ENCODE measurements around the gene GRK5.

GRK5 gene

DNA sequence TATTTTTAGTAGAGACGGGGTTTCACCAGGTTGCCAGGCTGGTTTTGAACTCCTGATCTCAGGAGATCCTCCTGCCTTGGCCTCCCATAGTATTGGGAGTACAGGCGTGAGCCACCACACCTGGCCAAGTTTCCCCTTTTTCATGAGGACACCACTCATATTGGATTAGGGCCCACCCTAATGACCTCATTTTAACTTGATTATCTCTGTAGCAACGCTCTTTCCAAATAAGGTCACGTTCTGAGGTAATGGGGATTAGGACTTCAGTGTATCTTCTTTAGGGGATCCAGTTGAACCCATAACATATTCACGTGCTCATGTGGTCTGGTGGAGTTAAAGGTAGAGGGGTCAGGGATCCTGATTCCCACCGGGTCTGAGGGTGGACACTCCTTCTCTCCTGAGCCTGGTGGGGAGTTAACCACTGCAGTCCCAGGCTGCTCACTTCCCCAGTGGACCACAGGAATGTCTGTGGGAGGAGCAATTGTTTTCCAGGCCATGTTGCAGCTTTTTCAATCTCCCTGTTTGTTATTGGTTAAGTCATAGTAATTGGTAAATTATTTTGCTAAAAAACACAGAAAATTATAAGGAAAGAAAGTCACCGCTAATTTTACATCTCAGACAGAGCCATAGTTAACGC lies 130.5 kb downstream of the GRK5 start:
- DNase-seq (ENCODE audit: low read depth in 4 of 4, low spot score in 1 of 4), result no peak

DNA sequence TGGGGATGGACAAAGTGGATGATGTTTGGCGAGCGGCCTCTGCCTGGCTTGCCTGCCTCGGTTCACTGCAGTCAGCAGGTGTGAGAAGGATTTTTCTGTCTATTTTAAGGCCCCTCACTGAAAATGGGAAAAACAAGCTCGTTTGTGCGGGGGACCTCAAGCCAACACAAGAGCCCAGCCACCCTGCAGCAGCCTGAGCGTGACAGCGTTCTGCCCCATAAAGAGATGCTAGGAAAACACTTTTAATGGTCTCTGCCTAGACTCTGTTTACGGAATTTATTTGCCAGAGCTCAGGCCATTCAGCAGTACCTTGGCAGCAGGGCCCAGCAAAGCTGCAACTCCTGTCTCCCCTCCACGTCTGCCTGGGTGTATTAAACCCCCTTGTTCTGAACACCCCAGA lies 131.7 kb downstream of the GRK5 start:
- DNase-seq (ENCODE audit: low read depth in 4 of 4, low spot score in 1 of 4), result no peak

DNA sequence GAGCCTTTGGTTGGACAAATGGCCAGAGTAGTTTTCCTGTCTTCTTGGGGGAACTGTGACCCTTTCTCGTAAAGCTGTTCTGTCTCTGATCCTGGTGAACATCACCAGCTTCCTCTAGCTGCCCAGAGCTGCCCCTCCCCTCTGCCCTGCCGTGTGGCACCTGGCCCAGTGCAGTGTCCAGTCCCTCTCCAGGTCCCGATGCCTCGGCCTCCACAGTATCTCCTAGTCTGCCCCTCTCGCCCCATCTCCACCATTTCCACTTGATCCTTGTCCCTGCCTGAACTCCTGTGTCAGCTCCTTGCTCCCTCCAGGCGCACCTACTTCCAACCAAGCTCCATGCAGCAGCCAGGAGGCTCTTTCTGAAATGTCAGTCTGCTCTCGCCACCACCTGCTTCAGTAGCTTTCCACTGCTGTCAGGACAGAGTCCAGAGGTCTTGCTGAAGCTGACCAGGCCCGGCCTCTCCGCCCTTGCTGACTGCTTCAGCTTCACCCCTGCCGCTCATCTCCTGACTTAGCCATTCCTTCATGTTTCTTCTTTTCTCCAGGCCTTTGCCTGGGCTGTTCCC lies 133.6 kb downstream of the GRK5 start:
- no peak for DNase-seq (ENCODE audit: low read depth in 4 of 4, low spot score in 1 of 4)

DNA sequence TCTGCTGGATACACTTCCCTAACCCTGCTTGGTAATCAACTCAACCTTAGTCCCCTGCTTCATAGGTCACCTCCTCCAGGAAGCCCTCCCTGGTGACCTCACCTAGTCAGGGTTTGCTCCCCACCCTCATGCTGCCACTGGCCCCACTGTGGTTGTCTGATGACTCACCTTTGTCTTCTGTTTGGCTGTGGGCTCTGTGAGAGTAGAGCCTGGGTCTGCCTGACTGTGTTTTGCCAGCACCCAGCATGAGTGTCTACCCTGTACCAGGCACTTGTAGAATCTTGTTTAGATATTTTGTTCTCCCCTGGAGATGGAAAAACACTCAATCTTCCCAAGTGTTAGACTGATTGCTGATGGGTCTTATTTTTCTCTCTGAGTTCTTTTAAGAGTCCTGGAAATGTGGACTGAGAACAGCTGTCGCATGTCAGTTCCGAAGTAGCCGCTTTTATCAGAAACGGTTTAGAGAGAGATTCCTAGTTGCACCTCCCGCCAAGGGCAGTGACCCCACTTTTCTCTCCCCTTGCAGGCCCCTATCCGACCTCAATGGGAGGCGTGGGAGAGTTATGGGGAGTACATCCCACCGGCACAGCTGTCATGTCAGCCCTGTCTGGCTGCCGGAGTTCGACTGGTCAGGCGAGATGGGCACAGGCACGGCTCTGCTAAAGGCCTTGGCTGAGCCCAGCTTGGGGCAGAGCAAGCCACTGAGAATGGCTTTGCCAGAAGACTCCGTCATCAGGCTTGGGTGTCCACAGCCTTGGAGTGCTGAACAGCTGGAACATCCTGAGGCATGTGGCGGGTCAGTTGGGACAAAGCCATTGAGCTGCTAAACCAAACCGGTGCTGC lies 134.3 kb downstream of the GRK5 start:
- DNase-seq (ENCODE audit: low read depth in 4 of 4, low spot score in 1 of 4), result peak in 3 of 4 experiments; percentile 20 to 28 (median 21)

DNA sequence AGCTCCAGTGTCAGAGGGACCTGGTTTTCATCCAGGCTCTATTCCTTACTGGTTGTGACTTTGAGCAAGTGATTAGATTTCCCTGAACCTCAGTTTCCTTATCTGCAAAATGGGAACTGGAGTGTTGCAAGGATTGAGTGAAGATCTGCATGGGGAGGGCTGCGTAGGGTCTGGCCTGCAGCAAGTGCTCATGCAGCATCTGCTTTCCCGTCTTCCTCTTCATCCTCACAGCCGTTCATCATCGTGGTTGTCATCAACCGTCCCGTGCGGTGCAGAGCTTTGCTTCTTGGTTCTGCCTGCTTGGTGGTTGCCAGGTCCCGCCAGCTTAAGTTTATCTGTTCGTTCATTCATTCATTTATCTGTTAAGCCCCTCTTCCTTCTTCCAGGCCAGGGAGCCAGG lies 135.0 kb downstream of the GRK5 start:
- DNase-seq (ENCODE audit: low read depth in 4 of 4, low spot score in 1 of 4), result no peak

DNA sequence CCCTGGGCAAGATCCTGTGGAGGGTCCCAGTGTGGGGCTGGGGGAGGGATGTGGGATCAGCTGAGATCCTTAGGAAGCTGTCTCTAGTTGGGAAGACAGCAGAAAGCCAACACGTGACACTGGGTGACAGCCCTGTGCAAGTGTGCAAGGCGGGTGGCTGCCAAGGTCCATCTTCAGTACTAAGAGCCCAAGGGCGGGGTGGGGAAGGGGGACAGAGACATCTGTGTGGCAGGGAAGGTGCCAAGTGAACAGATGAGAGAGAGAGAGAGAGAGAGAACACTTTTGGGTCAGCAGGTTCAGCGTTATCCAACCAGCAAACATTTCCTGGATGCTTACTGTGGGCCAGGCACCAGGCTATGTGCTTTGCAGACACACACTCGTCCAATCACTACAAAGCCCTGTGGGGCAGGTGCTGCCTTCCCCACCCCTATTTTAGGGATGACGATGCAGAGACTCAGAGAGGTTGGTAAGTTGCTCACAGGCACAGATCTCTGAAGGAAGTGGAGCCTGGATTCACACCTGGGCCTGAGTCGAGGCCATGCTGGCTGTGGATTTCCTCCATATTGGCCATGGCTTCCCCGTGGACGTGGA lies 135.7 kb downstream of the GRK5 start:
- no peak for DNase-seq (ENCODE audit: low read depth in 4 of 4, low spot score in 1 of 4)

DNA sequence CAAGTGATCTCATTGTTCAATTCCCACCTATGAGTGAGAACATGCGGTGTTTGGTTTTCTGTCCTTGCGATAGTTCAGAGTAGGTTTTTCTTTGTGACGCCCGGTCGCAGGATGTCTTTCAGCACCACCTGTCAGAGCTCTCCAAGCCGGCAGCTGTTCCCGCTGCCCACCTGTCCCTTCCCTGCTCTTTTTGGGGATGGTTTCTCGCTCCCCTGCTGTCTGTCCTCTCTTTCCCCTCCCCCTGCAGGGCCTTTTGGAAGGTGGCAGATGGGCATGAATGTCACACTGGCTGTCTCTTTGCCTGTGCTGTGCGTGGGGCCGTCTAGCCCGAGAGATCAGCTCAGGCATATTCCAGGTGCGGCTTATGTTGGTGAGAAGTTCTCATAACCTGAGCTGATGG lies 137.0 kb downstream of the GRK5 start:
- no peak for DNase-seq (ENCODE audit: low read depth in 4 of 4, low spot score in 1 of 4)

DNA sequence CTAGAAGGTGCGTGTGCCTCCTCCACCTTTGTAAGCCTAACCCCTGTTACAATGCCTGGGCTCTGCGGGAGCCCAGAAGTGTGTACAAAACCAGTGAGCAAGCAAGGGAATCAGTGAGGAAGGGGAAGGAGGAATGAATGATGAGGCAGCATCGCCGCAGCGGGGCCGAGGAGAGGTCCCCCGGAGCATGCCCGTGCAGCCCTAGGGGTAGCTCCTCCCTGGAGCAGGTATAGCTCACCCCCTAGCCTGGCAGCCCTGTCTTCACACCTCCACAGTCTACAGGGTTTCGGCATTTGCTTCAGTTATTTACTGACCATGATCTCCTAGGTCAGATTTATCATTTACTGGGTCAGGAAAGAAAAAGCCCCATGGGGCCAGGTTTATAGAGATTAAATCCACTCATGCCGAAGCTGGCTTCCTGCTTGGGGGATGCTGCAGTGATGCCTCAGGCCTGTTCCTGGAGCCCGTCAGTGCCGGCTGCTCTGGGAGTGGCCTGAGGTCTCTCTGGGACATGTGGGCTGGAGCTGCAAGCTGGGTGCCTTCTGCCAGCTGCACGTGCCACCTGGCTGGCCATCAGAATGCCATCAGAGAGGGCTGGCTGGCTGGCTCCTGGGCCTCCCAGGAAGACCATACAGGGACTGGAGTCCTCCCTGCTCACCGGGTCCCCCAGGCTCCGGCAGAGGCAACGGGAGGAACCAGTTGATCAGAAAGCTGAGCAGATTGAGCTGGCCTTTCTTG lies 138.9 kb downstream of the GRK5 start:
- DNase-seq (ENCODE audit: low read depth in 4 of 4, low spot score in 1 of 4), result no peak

DNA sequence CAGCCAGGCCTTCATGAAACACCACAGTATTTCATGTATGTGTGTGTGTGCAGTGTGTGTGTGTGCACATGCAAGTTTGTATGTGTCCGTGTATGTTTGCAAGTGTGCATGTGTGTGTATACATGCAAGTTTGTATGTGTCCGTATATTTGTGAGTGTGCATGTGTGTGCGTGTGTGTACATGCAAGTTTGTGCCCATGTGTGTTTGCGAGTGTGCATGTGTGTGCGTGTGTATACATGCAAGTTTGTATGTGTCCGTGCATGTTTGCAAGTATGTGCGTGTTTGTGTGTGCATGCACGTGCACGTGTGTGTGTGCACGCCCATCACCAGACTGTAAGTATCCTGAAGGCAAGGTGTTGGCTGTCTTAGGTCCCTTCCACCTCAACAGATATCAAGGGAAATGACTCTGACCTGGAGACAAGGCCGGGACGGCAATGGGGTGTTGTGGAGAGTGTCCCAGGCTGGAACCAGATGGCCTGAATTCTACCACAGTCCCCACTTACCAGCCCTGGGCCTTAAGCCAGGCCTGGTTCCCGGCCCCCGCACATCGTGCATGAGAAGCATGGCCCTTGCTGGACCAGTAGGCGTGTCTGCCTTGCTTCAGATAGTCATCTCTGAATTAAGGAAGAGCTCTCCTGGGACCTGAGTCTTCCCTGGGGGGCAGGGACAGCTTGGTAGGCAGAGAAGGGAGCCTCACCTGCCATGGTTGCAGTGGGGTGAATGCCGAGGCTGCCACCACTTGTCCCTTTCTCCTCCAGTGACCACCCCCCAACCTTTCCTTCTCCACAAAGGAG lies 140.0 kb downstream of the GRK5 start:
- no peak for DNase-seq (ENCODE audit: low read depth in 4 of 4, low spot score in 1 of 4)

DNA sequence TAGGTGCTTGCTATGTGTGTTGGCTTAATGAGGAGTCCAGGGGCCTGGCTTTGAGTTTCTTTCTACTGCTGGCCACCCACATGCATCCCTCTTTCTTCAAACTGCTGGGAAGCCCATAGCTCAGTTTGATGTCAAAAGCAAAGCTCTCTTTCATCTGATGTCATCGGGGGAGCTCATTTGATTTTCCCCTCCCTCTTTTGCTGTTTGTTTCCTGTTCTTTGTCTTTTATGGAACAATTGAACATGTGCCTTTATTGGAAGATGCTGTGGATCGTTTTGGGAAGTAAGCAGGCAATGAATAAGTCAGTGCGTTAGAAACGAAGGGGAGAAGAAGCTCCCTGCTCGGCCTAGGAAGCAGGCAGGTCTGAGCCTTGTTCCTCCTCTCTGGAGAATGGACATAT lies 140.7 kb downstream of the GRK5 start:
- no peak for DNase-seq (ENCODE audit: low read depth in 4 of 4, low spot score in 1 of 4)

DNA sequence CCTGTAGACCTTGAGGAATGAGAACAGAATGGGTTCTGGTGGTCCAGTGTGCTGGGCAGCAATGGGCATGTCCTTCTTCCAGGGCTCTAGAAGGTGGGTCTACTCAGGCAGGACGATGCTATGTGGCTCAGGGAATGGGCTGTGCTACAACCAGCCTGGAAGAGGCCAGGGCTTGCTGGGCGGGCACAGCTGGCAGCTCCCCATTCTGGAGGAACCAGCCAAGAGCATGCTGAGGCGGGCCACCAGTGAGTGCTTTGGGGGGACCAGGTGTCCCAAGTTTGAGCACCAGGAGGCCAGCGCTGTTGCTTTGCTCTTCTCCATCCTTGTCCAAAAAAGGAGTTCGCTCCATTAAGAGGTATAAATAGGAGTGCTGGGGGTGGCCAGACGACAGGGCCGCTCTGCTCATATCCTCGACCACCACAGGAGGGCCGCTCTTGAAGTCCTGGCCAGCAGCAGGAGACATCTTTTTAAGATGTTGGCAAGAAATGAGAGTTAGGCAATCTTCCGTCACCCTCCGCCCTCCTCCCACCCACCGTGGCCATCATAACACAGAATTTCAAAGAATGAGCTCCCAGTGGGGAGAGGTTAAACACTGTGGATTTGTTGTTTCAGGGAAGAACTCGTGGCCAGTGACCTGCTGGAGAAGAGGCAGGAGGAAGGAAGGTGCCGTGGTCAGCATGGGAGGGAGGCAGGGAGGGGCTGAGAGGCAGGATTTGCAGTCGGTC lies 141.3 kb downstream of the GRK5 start:
- DNase-seq (ENCODE audit: low read depth in 4 of 4, low spot score in 1 of 4), result no peak

DNA sequence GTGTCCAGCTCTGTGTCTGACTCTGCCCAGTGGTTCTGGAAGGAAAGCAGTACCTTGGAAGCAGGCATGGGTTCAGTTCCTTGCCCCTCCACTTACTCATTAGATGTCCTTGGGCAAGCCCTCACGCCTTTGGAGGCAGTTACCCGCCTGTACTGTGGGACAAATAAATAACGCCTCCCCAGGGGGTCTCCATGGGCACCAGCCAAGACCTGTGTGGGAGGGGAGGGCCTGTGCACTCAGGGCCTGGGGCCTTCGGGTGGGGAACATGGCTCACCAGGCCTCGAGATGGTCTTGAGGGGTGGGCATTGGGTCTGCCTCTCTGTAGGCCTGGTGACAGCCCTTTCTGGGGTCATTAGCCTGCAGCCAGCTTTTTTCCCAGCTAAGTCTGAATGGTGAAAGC lies 142.0 kb downstream of the GRK5 start:
- DNase-seq (ENCODE audit: low read depth in 4 of 4, low spot score in 1 of 4), result no peak

DNA sequence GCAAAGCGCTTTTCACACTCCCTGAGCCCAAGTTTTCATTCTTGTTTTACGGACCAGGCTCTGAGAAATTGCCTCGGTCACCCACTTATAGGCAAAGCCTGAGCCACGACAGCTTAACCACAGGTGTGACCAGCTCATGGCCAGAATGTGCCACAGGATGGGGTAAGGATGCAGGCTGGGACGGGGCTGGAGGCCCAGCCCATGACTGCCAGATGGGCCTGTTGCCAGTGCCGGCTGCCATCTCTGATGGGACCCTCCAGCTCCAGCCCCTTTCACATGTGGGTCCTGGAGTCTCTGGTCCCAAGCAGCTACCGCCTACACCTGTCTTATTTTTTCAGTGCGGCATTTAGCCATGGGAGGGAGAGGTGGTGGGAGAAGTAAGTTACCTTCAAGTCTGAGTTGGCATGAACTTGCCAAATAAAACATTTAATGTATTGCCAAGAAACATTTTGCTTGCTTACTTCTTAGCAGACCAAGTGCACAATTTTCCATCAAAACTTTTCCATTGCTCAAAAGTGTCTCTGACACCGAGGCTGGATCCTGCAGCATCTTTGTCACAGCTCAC lies 142.6 kb downstream of the GRK5 start:
- DNase-seq (ENCODE audit: low read depth in 4 of 4, low spot score in 1 of 4), result no peak

DNA sequence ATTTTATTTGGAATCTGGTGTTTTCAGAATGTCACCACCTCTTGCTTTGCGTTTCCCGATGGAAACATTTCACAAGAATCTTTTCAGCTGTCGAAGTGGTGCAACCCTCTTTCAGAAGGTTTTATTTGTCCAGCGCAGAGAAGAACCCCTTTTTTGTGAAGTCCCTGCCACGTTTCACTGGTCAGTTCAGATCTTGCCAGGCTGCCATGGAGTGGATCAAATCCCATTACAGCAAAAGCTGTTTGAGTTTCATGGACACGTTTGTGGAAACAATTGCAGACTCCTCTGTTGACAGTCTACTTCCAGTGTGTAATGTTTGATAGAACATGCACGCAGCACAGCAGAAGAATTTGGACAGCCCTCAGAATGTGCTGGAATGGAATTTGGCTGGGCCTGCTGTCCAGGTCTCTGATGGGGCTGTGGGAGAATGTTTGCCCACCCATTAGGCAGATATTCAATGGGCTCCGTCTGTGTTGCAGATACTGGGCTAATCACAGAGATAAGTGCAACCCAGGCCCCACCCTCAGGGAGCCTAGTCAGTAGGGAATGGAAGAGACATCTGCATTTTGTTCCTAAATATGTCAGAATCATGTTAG lies 143.2 kb downstream of the GRK5 start:
- no peak for DNase-seq (ENCODE audit: low read depth in 4 of 4, low spot score in 1 of 4)

DNA sequence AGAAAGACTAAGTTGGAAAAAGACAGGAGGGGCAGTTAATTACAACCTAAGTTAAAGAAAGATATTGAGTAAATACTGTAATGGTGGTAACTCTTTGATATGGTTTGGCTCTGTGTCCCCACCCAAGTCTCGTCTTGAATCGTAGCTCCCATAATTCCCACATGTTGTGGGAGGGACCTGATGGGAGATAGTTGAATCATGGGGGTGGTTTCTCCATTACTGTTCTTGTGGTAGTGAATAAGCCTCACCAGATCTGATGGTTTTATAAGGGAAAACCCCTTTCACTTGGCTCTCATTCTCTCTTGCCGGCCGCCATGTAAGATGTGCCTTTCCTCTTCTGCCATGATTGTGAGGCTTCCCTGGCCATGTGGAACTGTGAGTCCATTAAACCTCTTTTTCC lies 143.8 kb downstream of the GRK5 start:
- DNase-seq (ENCODE audit: low read depth in 4 of 4, low spot score in 1 of 4), result no peak

DNA sequence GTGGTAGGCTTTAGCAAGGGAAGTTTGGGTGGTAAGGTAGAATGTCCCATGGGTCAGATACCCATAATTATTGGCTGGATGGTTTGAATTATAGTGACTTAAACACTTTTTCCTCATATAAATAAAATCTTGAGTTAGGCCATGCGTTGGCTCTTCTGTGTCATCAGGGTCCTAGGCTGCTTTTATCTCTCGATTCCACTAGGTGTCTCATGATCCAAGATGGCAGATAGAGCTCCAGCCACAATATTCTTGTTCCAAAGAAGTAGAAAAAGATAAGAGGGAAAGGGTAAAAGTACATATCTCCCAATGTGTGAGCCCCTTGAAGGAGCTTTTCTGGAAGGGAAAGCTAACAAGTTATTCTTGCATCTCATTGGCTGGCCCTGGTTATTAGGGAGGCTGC lies 144.7 kb downstream of the GRK5 start:
- DNase-seq (ENCODE audit: low read depth in 4 of 4, low spot score in 1 of 4), result no peak

DNA sequence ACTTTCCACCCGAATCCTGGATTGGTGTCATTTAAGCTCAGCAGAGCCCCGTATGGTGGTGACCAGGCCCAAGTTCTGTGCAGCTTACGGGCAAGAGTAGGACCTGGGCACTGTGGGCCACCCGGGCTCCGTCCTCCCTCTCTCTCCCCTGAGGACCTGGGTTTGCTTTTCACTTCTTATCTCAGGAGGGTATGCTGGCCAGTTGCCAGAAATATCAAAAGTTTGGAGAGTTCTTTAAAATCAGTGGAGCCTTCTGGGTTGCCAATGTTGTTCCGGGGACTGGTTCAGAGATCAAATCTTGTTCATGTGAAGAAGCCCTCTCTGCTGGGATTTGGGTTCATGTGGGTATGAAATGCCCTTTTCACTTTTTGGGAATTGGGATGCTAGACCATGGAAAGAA lies 145.4 kb downstream of the GRK5 start:
- DNase-seq (ENCODE audit: low read depth in 4 of 4, low spot score in 1 of 4), result no peak

DNA sequence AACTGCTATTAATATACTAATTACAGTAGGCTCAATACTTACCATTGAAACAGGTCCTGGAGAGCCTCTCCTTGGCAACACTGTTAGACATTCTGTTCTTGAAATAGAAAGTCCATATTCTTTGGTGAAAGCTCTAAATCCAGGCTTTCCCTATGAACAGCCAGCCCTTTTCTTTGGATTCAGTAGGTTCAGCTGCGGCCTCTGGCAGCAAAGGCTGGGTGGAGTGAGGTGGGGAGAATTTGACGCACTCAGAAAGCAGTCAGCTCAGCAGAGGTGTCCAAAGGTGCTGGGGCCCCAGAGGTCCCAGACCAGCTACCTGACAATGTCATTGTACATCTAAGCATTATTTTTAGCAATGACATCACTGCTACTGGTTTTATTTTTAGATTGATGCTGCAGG lies 146.1 kb downstream of the GRK5 start:
- no peak for DNase-seq (ENCODE audit: low read depth in 4 of 4, low spot score in 1 of 4)

DNA sequence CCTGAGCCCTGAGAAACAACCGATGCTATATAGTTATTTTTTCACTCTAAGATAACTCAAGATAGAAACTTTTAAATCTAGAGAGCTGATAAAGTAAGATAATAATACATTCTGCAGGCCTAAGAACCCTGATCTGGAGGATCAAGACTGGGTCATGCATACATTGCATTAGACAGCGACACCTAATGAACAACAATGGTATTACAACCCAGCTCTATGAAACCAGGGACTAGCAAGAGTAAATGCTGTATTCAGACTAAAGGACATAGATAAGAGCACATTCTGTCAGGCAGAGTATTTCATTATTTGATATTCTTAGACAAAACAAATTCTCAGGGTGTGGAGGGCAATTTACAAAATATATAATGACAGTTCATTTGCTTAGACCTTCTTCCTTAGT lies 148.6 kb downstream of the GRK5 start:
- no peak for DNase-seq (ENCODE audit: low read depth in 4 of 4, low spot score in 1 of 4)

Measured in stimulated activated CD4-positive, alpha-beta T cell treated with anti-CD3 and anti-CD28 coated beads, Interleukin-1b, Interleukin-23, amount 100 ng/mL, for 24 hours (primary cell).